GM12874 (cell line): ENCODE data around the gene DOCK4.

Source experiments
- TF ChIP-seq, protein P1 (sequence below): IDR thresholded peaks from 2 replicates; pipeline ENCODE4 v1.5.1; 2011; ENCODE audit warnings: low read depth, mild to moderate bottlenecking, control low read depth, low read length, moderate library complexity; ENCODE audit not compliant: insufficient read depth

Gene DOCK4

DNA sequence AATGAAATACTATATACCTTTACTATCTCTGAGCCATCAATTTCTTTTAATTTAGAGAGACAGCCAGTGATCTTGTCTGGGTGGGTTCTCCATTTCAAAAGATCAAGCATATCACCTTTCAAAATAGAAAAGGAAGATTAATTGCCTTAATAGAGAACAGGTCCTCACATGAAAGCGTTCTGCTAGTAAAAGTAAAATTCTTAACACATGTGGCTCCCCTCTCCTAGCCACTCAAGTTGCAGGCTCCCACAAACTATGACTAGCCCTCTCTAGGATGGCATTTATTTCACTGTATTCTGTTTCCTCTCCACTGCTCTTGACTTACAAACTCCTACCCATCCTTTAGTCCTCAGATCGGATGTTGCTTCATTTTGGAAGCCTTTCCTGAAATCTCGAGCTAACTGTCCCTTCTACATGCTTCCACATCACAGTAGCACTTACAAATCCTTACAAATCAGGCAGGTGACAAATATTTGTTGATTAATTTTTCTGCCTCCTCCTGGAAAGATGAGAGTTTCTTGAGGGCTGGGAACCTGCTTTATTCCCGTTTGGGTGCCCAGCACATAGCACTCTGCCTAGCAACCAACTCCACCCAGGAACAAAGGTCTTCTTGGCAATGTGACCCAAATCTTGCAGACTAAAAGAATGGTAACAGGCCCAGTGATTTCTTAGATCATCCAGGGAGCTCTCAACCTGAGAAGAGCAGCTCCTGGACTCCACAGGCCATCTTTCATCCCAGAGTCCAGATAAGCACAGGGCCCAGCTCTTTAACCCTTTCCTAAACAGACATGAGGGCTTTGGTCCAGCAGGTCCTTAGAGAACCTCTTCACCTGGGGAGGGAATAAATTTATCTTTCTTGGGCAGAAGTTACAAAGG lies 333.5 kb downstream of the DOCK4 start:
- TF ChIP-seq, protein P1, sequence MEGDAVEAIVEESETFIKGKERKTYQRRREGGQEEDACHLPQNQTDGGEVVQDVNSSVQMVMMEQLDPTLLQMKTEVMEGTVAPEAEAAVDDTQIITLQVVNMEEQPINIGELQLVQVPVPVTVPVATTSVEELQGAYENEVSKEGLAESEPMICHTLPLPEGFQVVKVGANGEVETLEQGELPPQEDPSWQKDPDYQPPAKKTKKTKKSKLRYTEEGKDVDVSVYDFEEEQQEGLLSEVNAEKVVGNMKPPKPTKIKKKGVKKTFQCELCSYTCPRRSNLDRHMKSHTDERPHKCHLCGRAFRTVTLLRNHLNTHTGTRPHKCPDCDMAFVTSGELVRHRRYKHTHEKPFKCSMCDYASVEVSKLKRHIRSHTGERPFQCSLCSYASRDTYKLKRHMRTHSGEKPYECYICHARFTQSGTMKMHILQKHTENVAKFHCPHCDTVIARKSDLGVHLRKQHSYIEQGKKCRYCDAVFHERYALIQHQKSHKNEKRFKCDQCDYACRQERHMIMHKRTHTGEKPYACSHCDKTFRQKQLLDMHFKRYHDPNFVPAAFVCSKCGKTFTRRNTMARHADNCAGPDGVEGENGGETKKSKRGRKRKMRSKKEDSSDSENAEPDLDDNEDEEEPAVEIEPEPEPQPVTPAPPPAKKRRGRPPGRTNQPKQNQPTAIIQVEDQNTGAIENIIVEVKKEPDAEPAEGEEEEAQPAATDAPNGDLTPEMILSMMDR = no peak

DNA sequence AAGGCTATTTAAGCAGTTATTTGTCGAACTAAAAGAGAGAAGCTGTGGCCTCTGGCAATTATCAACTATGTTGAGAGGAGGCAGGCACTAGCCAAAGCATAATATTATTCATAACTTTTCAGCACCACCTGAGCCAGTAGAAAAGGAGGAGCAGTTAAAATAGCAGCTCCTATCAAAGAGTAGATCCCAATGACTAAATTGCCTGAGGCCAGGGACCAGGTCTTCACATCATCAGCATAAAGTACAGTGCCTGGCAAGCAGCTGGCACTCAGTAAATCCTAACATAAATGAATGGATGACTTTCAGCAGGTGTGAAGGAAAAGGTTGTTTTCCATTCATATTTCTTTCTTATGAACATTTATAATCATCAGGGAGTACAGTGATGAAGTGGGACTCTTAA lies 334.9 kb downstream of the DOCK4 start:
- TF ChIP-seq, protein P1 = no peak

DNA sequence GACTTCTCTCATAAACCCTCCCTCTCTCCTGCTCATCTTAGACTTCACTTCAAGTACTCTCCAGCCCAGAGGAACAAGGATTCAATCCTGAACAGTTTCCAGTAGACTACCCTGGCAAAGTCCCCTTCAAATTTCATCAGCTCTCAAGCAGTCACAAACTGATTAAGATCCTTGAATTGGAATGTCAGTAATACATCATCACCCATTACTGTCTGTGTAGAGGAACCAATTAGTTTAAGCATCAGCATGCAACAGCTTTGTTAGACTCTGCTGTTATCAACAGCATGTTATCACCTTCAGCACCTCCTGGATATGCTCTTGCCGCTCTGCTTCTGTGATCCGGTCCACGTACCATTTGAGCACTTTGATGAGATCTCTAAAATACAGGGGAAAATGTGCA lies 336.9 kb downstream of the DOCK4 start:
- TF ChIP-seq, protein P1 = no peak

DNA sequence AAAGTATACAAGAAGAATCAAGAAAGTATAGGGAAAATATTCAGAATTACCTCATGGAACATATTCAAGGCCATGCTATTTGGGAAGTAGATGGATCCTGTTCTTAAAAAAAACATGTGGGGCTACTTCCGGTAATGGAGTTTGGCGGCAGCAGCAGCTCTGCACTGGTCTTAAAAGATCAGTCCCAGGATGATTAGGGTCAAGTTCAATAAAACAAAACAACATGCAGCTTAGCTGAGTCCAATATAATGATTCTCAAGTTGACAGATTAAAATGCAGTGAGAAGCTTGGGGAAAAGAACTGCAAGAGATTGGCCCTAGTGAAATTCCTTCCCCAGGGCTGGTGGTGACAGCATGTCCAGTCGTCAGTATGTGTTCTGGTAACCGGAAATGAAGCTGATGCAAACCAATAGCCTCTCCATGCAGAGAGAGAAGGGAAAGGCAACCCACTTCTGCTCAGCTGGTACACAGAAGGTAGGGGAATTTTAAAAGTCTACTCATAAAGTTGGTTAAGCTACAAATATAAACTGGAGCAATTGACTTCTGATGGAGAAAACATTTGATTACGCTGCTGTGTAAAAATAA lies 338.8 kb downstream of the DOCK4 start:
- TF ChIP-seq, protein P1 = no peak

DNA sequence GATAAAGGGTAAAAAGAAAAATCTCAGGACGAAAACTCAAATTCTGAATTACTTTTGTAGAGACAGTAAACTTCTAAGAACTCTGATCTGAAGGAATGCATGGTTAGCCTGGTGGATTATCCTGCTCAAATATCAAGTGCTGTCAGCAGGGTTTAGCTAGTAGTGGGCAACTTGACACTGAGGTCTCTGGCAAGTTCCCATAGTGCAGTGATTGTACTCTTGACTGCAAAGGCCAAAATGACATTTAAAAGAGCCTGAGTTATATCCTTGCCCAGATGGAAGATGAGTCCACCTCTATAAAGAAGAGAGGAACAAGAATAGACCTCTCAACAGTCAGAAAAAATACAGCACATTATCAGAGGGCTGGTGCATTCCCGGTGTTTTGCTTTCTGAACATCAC lies 339.4 kb downstream of the DOCK4 start:
- TF ChIP-seq, protein P1 = no peak

DNA sequence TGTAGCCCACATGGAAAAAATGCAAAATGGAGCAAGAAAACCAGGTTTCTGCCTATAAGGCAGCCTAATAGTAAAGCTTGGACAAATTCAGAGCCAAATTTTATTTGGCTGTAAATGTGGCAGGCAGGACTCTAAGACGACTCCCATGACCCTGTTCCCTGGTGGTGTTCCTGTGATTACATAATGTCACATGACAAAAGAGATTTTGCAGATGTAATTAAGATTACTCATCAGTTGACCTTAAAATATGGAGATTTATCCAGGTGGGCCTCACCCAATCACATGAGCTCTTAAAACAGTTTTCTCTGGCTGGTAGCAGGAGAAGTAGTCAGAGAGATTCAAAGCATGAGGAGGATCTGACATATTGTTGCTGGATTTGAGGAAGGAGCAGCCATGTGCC lies 340.8 kb downstream of the DOCK4 start:
- TF ChIP-seq, protein P1 = no peak

DNA sequence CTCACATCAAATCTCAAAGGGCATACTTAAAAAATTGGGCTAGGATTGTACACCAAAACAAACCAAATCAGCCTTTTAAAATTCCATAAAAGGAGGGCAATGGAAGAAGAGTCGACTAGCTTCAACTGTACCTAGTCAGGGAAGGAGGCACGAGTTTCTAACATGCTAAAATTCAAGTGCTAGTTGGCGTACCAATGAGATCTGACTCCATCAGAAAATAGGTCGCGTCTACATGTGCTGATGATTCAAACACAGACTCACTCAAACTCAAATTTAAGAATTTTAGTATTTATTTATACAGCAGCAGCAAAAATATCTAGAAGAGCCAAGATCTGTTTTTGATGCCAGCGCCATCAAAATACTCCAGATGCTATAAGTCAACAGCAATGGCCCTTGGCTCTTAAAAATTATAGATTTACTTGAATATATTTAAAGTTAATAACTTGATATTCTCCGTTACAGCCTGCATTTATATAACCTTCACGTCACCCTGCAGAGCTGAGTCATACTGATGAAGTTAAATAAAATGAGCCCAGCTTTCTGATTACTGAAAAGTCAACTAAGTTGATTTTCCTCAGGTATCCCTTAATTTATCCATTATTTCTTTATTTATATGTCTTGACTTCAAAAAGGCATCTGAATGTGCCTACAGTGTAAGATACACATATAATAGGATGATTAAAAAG lies 341.8 kb downstream of the DOCK4 start:
- TF ChIP-seq, protein P1 = no peak
